IMR-90 (cell line): ENCODE data around the gene PMIS2. TPM values are rescaled to one million over a fixed set of nuclear protein-coding genes. Genes with fewer than 3 reads are reported as not detected.

Experiments used
- ATAC-seq: fragments of 200-7000 bp; cut with Tn5 transposase; 2 replicates; pipeline ENCODE4 v1.9.1; 2020; ENCODE audit warnings: low read depth, mild to moderate bottlenecking, moderate library complexity
- BruUV-seq: library from RNA; stranded (reverse); fragments of 400-500 nt; replicated peaks from 2 replicates; lab custom pipeline; 2021; lab: Mats Ljungman, UMichigan
- CTCF ChIA-PET: fragments of 300-600 bp; formaldehyde crosslinking; extraction: SDS; loops from one replicate; lab custom pipeline; 2021; ENCODE audit warnings: antibody characterized with exemption; lab: Yijun Ruan, JAX
- POLR2A ChIA-PET: fragments of 300-600 bp; sonication (Branson Sonifier 250); formaldehyde crosslinking; loops from one replicate; lab custom pipeline; 2022; ENCODE audit warnings: antibody characterized with exemption; ENCODE audit not compliant: unreplicated experiment; lab: Charles Lee
- DNase-seq: peaks from one replicate; pipeline ENCODE4 v3.0.0; 2013
- H2AFZ ChIP-seq: replicated peaks from 2 replicates; pipeline ENCODE3; 2013; ENCODE audit warnings: low read length, mild to moderate bottlenecking; ENCODE audit not compliant: poor library complexity
- H2AK5ac ChIP-seq: 2 replicates; pipeline ENCODE4 v1.6.1; 2013; ENCODE audit warnings: low read depth, low read length, inconsistent platforms
- H2AK9ac ChIP-seq: replicated peaks from 2 replicates; pipeline ENCODE3; 2013; ENCODE audit warnings: mild to moderate bottlenecking, low read depth, low read length, moderate library complexity; ENCODE audit not compliant: poor library complexity
- H2BK120ac ChIP-seq: 2 replicates; pipeline ENCODE4 v1.6.1; 2013; ENCODE audit warnings: low read depth, low read length, inconsistent platforms
- H2BK15ac ChIP-seq: 3 replicates; pipeline ENCODE4 v1.6.1; 2013; ENCODE audit warnings: low read depth, low read length, inconsistent platforms
- H2BK20ac ChIP-seq: 2 replicates; pipeline ENCODE4 v1.6.1; 2013; ENCODE audit warnings: low read depth, mild to moderate bottlenecking, inconsistent platforms, low read length, moderate library complexity
- H2BK5ac ChIP-seq: 2 replicates; pipeline ENCODE4 v1.6.1; 2013; ENCODE audit warnings: mild to moderate bottlenecking, low read depth, low read length, inconsistent platforms; ENCODE audit not compliant: poor library complexity, severe bottlenecking
- H3K14ac ChIP-seq: replicated peaks from 2 replicates; pipeline ENCODE4 v1.6.1; 2013; ENCODE audit warnings: low read depth, low read length, inconsistent platforms
- H3K18ac ChIP-seq: 2 replicates; pipeline ENCODE4 v1.6.1; 2013; ENCODE audit warnings: low read depth, low read length, control low read depth
- H3K23ac ChIP-seq: 2 replicates; pipeline ENCODE4 v1.6.1; 2013; ENCODE audit warnings: low read depth, low read length, inconsistent platforms
- H3K27ac ChIP-seq: 2 replicates; pipeline ENCODE4 v1.5.1; 2013; ENCODE audit warnings: mild to moderate bottlenecking, control low read depth, low read length; ENCODE audit not compliant: insufficient read depth
- H3K27me3 ChIP-seq: 2 replicates; pipeline ENCODE4 v1.6.1; 2013; ENCODE audit warnings: low read length; ENCODE audit not compliant: control insufficient read depth, insufficient read depth
- H3K36me3 ChIP-seq: 2 replicates; pipeline ENCODE4 v1.6.1; 2013; ENCODE audit warnings: low read length, mixed read lengths; ENCODE audit not compliant: control insufficient read depth, insufficient read depth
- H3K4ac ChIP-seq: 2 replicates; pipeline ENCODE4 v1.6.1; 2013; ENCODE audit warnings: low read depth, low read length, inconsistent platforms
- H3K4me1 ChIP-seq: 2 replicates; pipeline ENCODE4 v1.6.1; 2013; ENCODE audit warnings: low read length, mixed read lengths; ENCODE audit not compliant: control insufficient read depth, insufficient read depth
- H3K4me2 ChIP-seq: 2 replicates; pipeline ENCODE4 v1.6.1; 2013; ENCODE audit warnings: low read depth, mild to moderate bottlenecking, control low read depth, low read length, moderate library complexity
- H3K4me3 ChIP-seq: 2 replicates; pipeline ENCODE4 v1.5.1; 2013; ENCODE audit warnings: low read depth, mild to moderate bottlenecking, control low read depth, low read length, moderate library complexity; ENCODE audit not compliant: insufficient read depth
- H3K56ac ChIP-seq: 2 replicates; pipeline ENCODE4 v1.6.1; 2013; ENCODE audit warnings: low read length, inconsistent platforms; ENCODE audit not compliant: insufficient read depth; ENCODE audit errors: extremely low read depth
- H3K79me1 ChIP-seq, 2 experiments: 2 replicates each; pipeline ENCODE4 v1.6.1; 2013; ENCODE audit warnings: low read length in 2 of 2, inconsistent platforms in 1 of 2, low read depth in 1 of 2
- H3K9ac ChIP-seq: 2 replicates; pipeline ENCODE4 v1.6.1; 2013; ENCODE audit warnings: low read depth, low read length, control low read depth
- H3K9me1 ChIP-seq: 2 replicates; pipeline ENCODE4 v1.6.1; 2013; ENCODE audit warnings: low read length, inconsistent platforms; ENCODE audit not compliant: insufficient read depth
- H3K9me3 ChIP-seq: 2 replicates; pipeline ENCODE4 v1.6.1; 2013; ENCODE audit warnings: low read length; ENCODE audit not compliant: control insufficient read depth, insufficient read depth
- H4K20me1 ChIP-seq: 2 replicates; pipeline ENCODE4 v1.6.1; 2013; ENCODE audit warnings: low read length, inconsistent platforms; ENCODE audit not compliant: insufficient read depth
- H4K5ac ChIP-seq: 2 replicates; pipeline ENCODE4 v1.6.1; 2013; ENCODE audit warnings: mild to moderate bottlenecking, low read depth, low read length, control low read depth
- H4K8ac ChIP-seq, 2 experiments: 2 replicates each; pipeline ENCODE4 v1.6.1; 2013; ENCODE audit warnings: low read depth in 2 of 2, low read length in 2 of 2, control low read depth in 1 of 2, inconsistent platforms in 1 of 2
- H4K91ac ChIP-seq: 2 replicates; pipeline ENCODE4 v1.6.1; 2013; ENCODE audit warnings: low read depth, low read length, inconsistent platforms; ENCODE audit not compliant: insufficient read depth
- CEBPB ChIP-seq: IDR thresholded peaks from 2 replicates; pipeline ENCODE4 v1.6.1; 2012; ENCODE audit warnings: low read depth, low read length, improper control_type of control experiment
- FOS ChIP-seq: fragments of 150-350 bp; IDR thresholded peaks from 2 replicates; pipeline ENCODE4 v1.6.1; 2016; ENCODE audit warnings: low read depth, low read length
- MAFK ChIP-seq: IDR thresholded peaks from 2 replicates; pipeline ENCODE4 v1.6.1; 2012; ENCODE audit warnings: low read depth, low read length, improper control_type of control experiment
- MAZ ChIP-seq: IDR thresholded peaks from 2 replicates; pipeline ENCODE4 v1.6.1; 2012; ENCODE audit warnings: low read depth, mild to moderate bottlenecking, low read length, improper control_type of control experiment, moderate library complexity, borderline replicate concordance
- RAD21 ChIP-seq: IDR thresholded peaks from 2 replicates; pipeline ENCODE4 v1.6.1; 2012; ENCODE audit warnings: low read length, improper control_type of control experiment
- WGBS, 2 experiments: methylation state at CpG; one replicate each; pipeline versions ENCODE4 v1.1.5 to v1.1.7; 2013; ENCODE audit warnings: missing lambda C conversion rate in 2 of 2; ENCODE audit not compliant: insufficient read length in 1 of 2; ENCODE audit errors: extremely low coverage in 2 of 2; 5-methylcytosine and 5-hydroxymethylcytosine counted together
- dilution Hi-C: fragments of 300-500 bp; cut with HindIII; formaldehyde crosslinking; loops from one replicate; pipeline ENCODE4 v1.14.3; 2018; ENCODE audit warnings: low sequenced_read_pairs; ENCODE audit not compliant: unreplicated experiment
- in situ Hi-C: fragments of 300-500 bp; cut with MboI; formaldehyde crosslinking; loops from 3 replicates; pipeline ENCODE4 v1.14.3; 2019; ENCODE audit warnings: low sequenced_read_pairs, inconsistent platforms, mixed read lengths
- intact Hi-C: fragments of 100-400 bp; cut with micrococcal nuclease; formaldehyde crosslinking; loops from 2 replicates; pipeline ENCODE4 v1.10.0; 2022
- polyA plus RNA-seq, 3 experiments: library from polyadenylated mRNA; depleted of rRNA; stranded (reverse); fragments of >200 nt; gene quantifications; 2 replicates each; pipeline ENCODE4 v1.2.3, GENCODE V29; 2012; ENCODE audit warnings: low replicate concordance in 1 of 3
- total RNA-seq: library from RNA; depleted of rRNA; stranded (reverse); fragments of >200 nt; gene quantifications from 2 replicates; pipeline ENCODE4 v1.2.3, GENCODE V29; 2012
- TF ChIP-seq, protein P1 (sequence below): fragments of 150-350 bp; IDR thresholded peaks from 2 replicates; pipeline ENCODE4 v1.6.1; 2017; ENCODE audit warnings: mild to moderate bottlenecking, antibody characterized with exemption, low read length, low read depth

The PMIS2 gene
- total and polyA plus RNA-seq, 2 of the 4 experiments (the other 2 are of a cell fraction), result not detected

DNA sequence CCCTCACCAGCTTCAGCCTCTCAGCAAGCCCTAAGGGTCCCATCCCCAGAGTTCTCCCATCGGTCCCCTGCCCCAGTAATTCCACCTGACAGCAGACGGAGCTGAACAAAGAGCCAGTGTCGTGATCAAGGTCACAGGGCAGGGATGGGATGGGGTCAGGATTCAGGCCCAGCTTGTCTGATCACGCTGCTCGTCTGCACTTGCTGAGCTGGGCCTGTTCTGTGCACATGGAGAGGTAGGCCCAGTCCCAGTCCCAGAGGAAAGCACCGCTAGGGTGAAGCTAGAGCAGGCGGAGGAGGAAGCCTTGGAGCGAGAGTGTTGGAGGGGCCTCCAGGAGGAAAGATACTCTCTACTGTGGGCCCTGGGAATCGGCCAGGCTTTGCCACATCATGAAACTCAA is 35.7 kb downstream of the PMIS2 start:
- CTCF ChIA-PET, result no interaction called here
- POLR2A ChIA-PET, result no interaction called here
- in situ Hi-C loops, result no loop called here

More for the DNA sequence above, 35.7 kb downstream of the PMIS2 start:
- BruUV-seq, result no TSS peak
- Histone ChIP-seq H3K9me3 (no peaks in the 10 kb centered on the region), H2BK20ac (no peak overlapping the region), H3K4me3 (no peak overlapping the region), H3K4ac (no peak overlapping the region), H3K9ac (no peak overlapping the region), H4K8ac (no peak overlapping the region), H2AK5ac (no peak overlapping the region), H2BK120ac (no peak overlapping the region), H3K23ac (no peak overlapping the region), H2AFZ (no peak overlapping the region), H3K4me1 (no peaks in the 10 kb centered on the region), H3K14ac (no peak overlapping the region), H2AK9ac (no peak overlapping the region), H4K20me1 (no peaks in the 10 kb centered on the region), H2BK5ac (no peak overlapping the region), H3K56ac (no peak overlapping the region), H3K18ac (no peak overlapping the region), H3K27ac (no peak overlapping the region), H4K5ac (no peak overlapping the region), H3K27me3 (no peaks in the 10 kb centered on the region), H3K36me3 (peaks cover 5% of the 10 kb centered on the region; the same call in 1 of the 2 replicates), H2BK15ac (no peak overlapping the region), H4K91ac (no peak overlapping the region), H3K9me1 (no peaks in the 10 kb centered on the region), H3K4me2 (no peak overlapping the region), H3K79me1 (no peaks in the 10 kb centered on the region)
- dilution Hi-C loops (no loop called here), intact Hi-C loops (no loop called here)
- WGBS, 2 experiments, result no CpG with 5 or more reads among the region's 9 CpGs
- no peak for DNase-seq
- ATAC-seq, result no peak
- TF ChIP-seq, protein P1, sequence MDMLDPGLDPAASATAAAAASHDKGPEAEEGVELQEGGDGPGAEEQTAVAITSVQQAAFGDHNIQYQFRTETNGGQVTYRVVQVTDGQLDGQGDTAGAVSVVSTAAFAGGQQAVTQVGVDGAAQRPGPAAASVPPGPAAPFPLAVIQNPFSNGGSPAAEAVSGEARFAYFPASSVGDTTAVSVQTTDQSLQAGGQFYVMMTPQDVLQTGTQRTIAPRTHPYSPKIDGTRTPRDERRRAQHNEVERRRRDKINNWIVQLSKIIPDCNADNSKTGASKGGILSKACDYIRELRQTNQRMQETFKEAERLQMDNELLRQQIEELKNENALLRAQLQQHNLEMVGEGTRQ, result no peak
- TF ChIP-seq CEBPB (no peak), MAFK (no peak), MAZ (no peak), RAD21 (no peak), FOS (no peak)
